Testis (tissue), 3 donors: Measurements from ENCODE around the gene CDH22. TPM values are rescaled to one million over a fixed set of nuclear protein-coding genes. Genes with fewer than 3 reads are reported as not detected.
A peak's percentile ranks its signal among the peaks of the same experiment; 100 is the strongest.

ENCODE experiments used
- DNase-seq: peaks from one replicate; pipeline ENCODE4 v3.0.0-alpha.2; 2019
- H3K27ac ChIP-seq, 2 donors: fragments of 200-600 bp; sonication (generic); one replicate each; pipeline ENCODE4 v1.5.1; 2019
- H3K27me3 ChIP-seq: fragments of 200-600 bp; sonication (generic); one replicate; pipeline ENCODE4 v1.5.1; 2019
- H3K36me3 ChIP-seq: fragments of 200-600 bp; sonication (generic); one replicate; pipeline ENCODE4 v1.5.1; 2017; ENCODE audit warnings: low read depth; ENCODE audit errors: missing control alignments
- H3K4me1 ChIP-seq: fragments of 200-600 bp; sonication (generic); one replicate; pipeline ENCODE4 v1.5.1; 2019
- H3K4me3 ChIP-seq, 2 donors: fragments of 200-600 bp; sonication (generic); one replicate each; pipeline ENCODE4 v1.5.1; 2017 to 2019
- H3K9me3 ChIP-seq: fragments of 200-600 bp; sonication (generic); one replicate; pipeline ENCODE4 v1.5.1; 2017
- POLR2A ChIP-seq: fragments of 450-650 bp; IDR thresholded peaks from one replicate; pipeline ENCODE4 v1.6.1; 2017; ENCODE audit warnings: antibody characterized with exemption, mild to moderate bottlenecking, moderate library complexity
- WGBS, 2 donors: methylation state at CpG; one replicate each; pipeline ENCODE4 v1.1.5; 2018; 5-methylcytosine and 5-hydroxymethylcytosine counted together
- intact Hi-C: fragments of 100-400 bp; cut with DNase I; formaldehyde crosslinking; loops from one replicate; pipeline ENCODE4 v1.15.1; 2023; ENCODE audit warnings: low total_unique reads
- polyA plus RNA-seq: library from polyadenylated mRNA; stranded (reverse); fragments of 350-450 nt; fragmentation: Illumina TruSeq; extraction: RNeasy Lipid Tissue Mini Kit (QIAGEN cat#74804); gene quantifications from one replicate; pipeline ENCODE4 v1.2.3, GENCODE V29; 2014; ENCODE audit warnings: low read depth, low replicate concordance; ENCODE audit not compliant: insufficient read depth
- total RNA-seq, 2 donors: library from RNA; depleted of rRNA; stranded (reverse); fragments of >200 nt; gene quantifications; one replicate each; pipeline ENCODE4 v1.2.3, GENCODE V29; 2016
- TF ChIP-seq, protein P1 (sequence below), 3 experiments: fragments of 450-650 bp in 2 of 3; fragments of 200-600 bp in 1 of 3; sonication (generic) in 1 of 3; IDR thresholded peaks; one replicate each; pipeline ENCODE4 v1.5.1; 2016 to 2019; ENCODE audit warnings: antibody characterized with exemption in 3 of 3, mild to moderate bottlenecking in 2 of 3, moderate library complexity in 1 of 3

The CDH22 gene
- total and polyA plus RNA-seq, 3 donors from 2014 or later: 1.8 to 2.6 (median 2.6) TPM

- no peaks in the 10 kb centered on the region for H3K9me3 ChIP-seq
- intact Hi-C loops: loop anchor here (10.0 kb wide), 1 partner anchor 165 kb away; no protein-coding TSS in a partner anchor
- no peak overlapping the region for H3K4me3 ChIP-seq
- no peaks in the 10 kb centered on the region for H3K4me1 ChIP-seq
- DNase-seq: no peak
- no peaks in the 10 kb centered on the region for H3K36me3 ChIP-seq
- WGBS, 2 donors: 75 to 87% methylated on average over 4 to 12 of the region's 12 CpGs
- TF ChIP-seq, protein P1, sequence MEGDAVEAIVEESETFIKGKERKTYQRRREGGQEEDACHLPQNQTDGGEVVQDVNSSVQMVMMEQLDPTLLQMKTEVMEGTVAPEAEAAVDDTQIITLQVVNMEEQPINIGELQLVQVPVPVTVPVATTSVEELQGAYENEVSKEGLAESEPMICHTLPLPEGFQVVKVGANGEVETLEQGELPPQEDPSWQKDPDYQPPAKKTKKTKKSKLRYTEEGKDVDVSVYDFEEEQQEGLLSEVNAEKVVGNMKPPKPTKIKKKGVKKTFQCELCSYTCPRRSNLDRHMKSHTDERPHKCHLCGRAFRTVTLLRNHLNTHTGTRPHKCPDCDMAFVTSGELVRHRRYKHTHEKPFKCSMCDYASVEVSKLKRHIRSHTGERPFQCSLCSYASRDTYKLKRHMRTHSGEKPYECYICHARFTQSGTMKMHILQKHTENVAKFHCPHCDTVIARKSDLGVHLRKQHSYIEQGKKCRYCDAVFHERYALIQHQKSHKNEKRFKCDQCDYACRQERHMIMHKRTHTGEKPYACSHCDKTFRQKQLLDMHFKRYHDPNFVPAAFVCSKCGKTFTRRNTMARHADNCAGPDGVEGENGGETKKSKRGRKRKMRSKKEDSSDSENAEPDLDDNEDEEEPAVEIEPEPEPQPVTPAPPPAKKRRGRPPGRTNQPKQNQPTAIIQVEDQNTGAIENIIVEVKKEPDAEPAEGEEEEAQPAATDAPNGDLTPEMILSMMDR (IDR thresholded peaks at IDR 0.05): no peak
- TF ChIP-seq POLR2A: no peak
- H3K27ac ChIP-seq: no peak overlapping the region
- no peaks in the 10 kb centered on the region for H3K27me3 ChIP-seq
Measured at GRCh38 chr20:46300281-46300680, 8.0 kb downstream of the CDH22 start.

- DNase-seq: no peak
- intact Hi-C loops: no loop called here
- TF ChIP-seq, protein P1 (IDR thresholded peaks at IDR 0.05): no peak
- TF ChIP-seq POLR2A: no peak
- Histone ChIP-seq H3K27me3 (no peaks in the 10 kb centered on the region), H3K4me1 (no peaks in the 10 kb centered on the region), H3K9me3 (no peaks in the 10 kb centered on the region), H3K36me3 (no peaks in the 10 kb centered on the region), H3K4me3 (no peak overlapping the region), H3K27ac (no peak overlapping the region)
- WGBS, 2 donors: 68 to 72% methylated on average over 7 of the region's 7 CpGs
Measured at GRCh38 chr20:46299078-46299477, 9.2 kb downstream of the CDH22 start.

- no peaks in the 10 kb centered on the region for H3K27me3 ChIP-seq
Measured at GRCh38 chr20:46298374-46298773, 9.9 kb downstream of the CDH22 start.

GRCh38 chr20:46296526-46297250, 11.6 kb downstream of the CDH22 start:
- H3K9me3 ChIP-seq: no peaks in the 10 kb centered on the region
- WGBS, 2 donors: 64 to 70% methylated on average over 9 to 12 of the region's 12 CpGs
- no peak overlapping the region for H3K4me3 ChIP-seq
- DNase-seq: no peak
- TF ChIP-seq POLR2A: no peak
- TF ChIP-seq, protein P1 (IDR thresholded peaks at IDR 0.05): no peak
- no peaks in the 10 kb centered on the region for H3K27me3 ChIP-seq
- intact Hi-C loops: no loop called here
- no peaks in the 10 kb centered on the region for H3K4me1 ChIP-seq
- H3K27ac ChIP-seq: no peak overlapping the region
- no peaks in the 10 kb centered on the region for H3K36me3 ChIP-seq

More at GRCh38 chr20:46298374-46298773, 9.9 kb downstream of the CDH22 start:
- intact Hi-C loops: no loop called here
- H3K9me3 ChIP-seq: no peaks in the 10 kb centered on the region
- DNase-seq: no peak
- H3K4me1 ChIP-seq: no peaks in the 10 kb centered on the region
- 84 to 88% methylated on average over 3 of the region's 3 CpGs for WGBS, 2 donors
- no peak overlapping the region for H3K4me3 ChIP-seq
- no peaks in the 10 kb centered on the region for H3K36me3 ChIP-seq
- no peak overlapping the region for H3K27ac ChIP-seq
- TF ChIP-seq, protein P1 (IDR thresholded peaks at IDR 0.05): no peak
- TF ChIP-seq POLR2A: no peak

DNA sequence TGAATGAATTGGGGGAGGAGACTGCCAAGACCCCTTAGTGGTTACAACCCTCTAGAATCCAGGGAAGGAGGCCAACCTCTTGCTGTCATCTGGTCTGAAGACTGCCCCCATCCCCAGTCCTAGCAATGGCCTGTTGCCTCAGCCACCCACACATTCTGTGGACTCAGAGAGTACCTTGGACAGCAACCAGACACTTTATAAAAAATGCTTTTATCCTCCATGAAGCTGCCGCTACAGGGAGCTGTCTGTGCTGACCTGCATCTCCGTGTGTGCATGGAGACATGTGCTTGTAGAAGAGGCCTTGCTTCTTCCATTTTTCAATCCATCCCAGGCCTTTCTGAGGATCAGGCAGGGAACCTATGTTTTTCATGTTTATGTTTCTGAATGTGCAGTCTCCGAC, 15.2 kb downstream of the CDH22 start:
- no peak overlapping the region for H3K27ac ChIP-seq
- no peak overlapping the region for H3K4me3 ChIP-seq

More for the DNA sequence above, 15.2 kb downstream of the CDH22 start:
- Histone ChIP-seq H3K27me3 (no peaks in the 10 kb centered on the region), H3K9me3 (no peaks in the 10 kb centered on the region), H3K4me1 (no peaks in the 10 kb centered on the region), H3K36me3 (no peaks in the 10 kb centered on the region)
- 34% methylated on average over 3 of the region's 3 CpGs for WGBS, 2 donors
- intact Hi-C loops: no loop called here
- TF ChIP-seq POLR2A: no peak
- TF ChIP-seq, protein P1 (IDR thresholded peaks at IDR 0.05): no peak
- peak; percentile 17 for DNase-seq
